GM23248 (cell line): Measurements from ENCODE around the gene HOXA3.

ENCODE experiments used
- EZH2 ChIP-seq: fragments of 200-600 bp; sonication (generic); IDR thresholded peaks from 2 replicates; pipeline ENCODE4 v1.6.1; 2018; ENCODE audit warnings: antibody characterized with exemption, mild to moderate bottlenecking; ENCODE audit not compliant: insufficient read depth, poor library complexity, severe bottlenecking
- EZH2phosphoT487 ChIP-seq: fragments of 200-600 bp; sonication (generic); IDR thresholded peaks from 2 replicates; pipeline ENCODE4 v1.6.1; 2018; ENCODE audit warnings: antibody characterized with exemption, moderate library complexity, mild to moderate bottlenecking, low read depth; ENCODE audit not compliant: insufficient read depth

- TF ChIP-seq EZH2phosphoT487 = no peak
- TF ChIP-seq EZH2 = no peak
Measured at GRCh38 chr7:27157702-27158431, 5.5 kb upstream of the HOXA3 start.
